Motor neuron (in vitro differentiated cells): ENCODE measurements around the gene FAM131B. TPM values are rescaled to one million over a fixed set of nuclear protein-coding genes. Genes with fewer than 3 reads are reported as not detected.
A peak's percentile ranks its signal among the peaks of the same experiment; 100 is the strongest.
"Not testable (repeated sequence)": the region's sequence is repeated elsewhere in the genome, so short reads cannot be mapped to it uniquely, and the experiment has no call there.

Experiments used
- ATAC-seq, 8 experiments: fragments of 200-7000 bp; cut with Tn5 transposase; replicated peaks in 6 of 8; 2 replicates each; pipeline ENCODE4 v1.8.0; 2021; ENCODE audit warnings: mild to moderate bottlenecking in 8 of 8, moderate library complexity in 8 of 8
- H3K27ac ChIP-seq, 2 donors: fragments of 250-450 bp; sonication (Bioruptor Pico); 2 replicates each; pipeline ENCODE4 v1.9.0; 2021; ENCODE audit warnings: antibody characterized with exemption in 2 of 2, mild to moderate bottlenecking in 2 of 2, moderate library complexity in 1 of 2
- H3K4me1 ChIP-seq, 2 donors: fragments of 250-450 bp; sonication (Bioruptor Pico); replicated peaks in 1 of 2; 2 replicates each; pipeline ENCODE4 v1.6.1; 2021; ENCODE audit warnings: antibody characterized with exemption in 2 of 2, mild to moderate bottlenecking in 2 of 2, moderate library complexity in 1 of 2
- H3K4me3 ChIP-seq, 5 donors: fragments of 250-450 bp; sonication (Bioruptor Pico); 2 replicates each; pipeline ENCODE4 v1.9.0; 2021; ENCODE audit warnings: antibody characterized with exemption in 5 of 5, mild to moderate bottlenecking in 5 of 5, moderate library complexity in 4 of 5
- WGBS, 10 experiments: fragments of 450-650 bp; shearing (Covaris generic); methylation state at CpG; one replicate each; pipeline ENCODE4 v1.0.0; 2022; 5-methylcytosine and 5-hydroxymethylcytosine counted together
- in situ Hi-C, 9 experiments: fragments of 400-800 bp; cut with MboI; loops; one replicate each; pipeline ENCODE4 v1.15.0; 2021; ENCODE audit warnings: low sequenced_read_pairs in 9 of 9, low pct_unique_long_range_greater_than_20kb in 2 of 9; ENCODE audit not compliant: unreplicated experiment in 9 of 9
- total RNA-seq, 8 experiments: library from RNA; unstranded; fragments of 300-600 nt; gene quantifications; 2 replicates each; pipeline versions ENCODE4 v1.2.3 to v1.2.4, GENCODE V29; 2022

The FAM131B gene
- total RNA-seq, 8 experiments from 2014 or later: 0.22 to 49.1 (median 34.2) TPM

GRCh38 chr7:143392875-143393266 lies 30.4 kb upstream of the FAM131B start:
- WGBS, 10 experiments: 83 to 100% (median 100%) methylated on average over 1 to 4 of the region's 6 CpGs; no CpG with 5 or more reads in 7 of the 10 experiments
- peak in 1 of 8 experiments; percentile 0 for ATAC-seq
- H3K27ac ChIP-seq: no peak overlapping the region
- peaks cover 0 to 11% of the 10 kb centered on the region in 2 donors for H3K4me1 ChIP-seq
- in situ Hi-C loops: loop anchor here in 1 of 9 experiments (25.0 kb wide), 1 partner anchor 106 kb away; the partner anchor contains the start of genes CASP2 and TMEM139
- no peak overlapping the region for H3K4me3 ChIP-seq

- 100% methylated on average over 1 to 2 of the region's 8 CpGs; no CpG with 5 or more reads in 8 of the 10 experiments for WGBS, 10 experiments
- H3K4me1 ChIP-seq: peaks cover 0 to 11% of the 10 kb centered on the region in 2 donors
- not testable (repeated sequence) for H3K4me3 ChIP-seq, ATAC-seq, H3K27ac ChIP-seq
- in situ Hi-C loops: loop anchor here in 1 of 9 experiments (25.0 kb wide), 1 partner anchor 105 kb away; the partner anchor contains the start of genes CASP2 and TMEM139
These were observed 29.9 kb upstream of the FAM131B start for GRCh38 chr7:143392427-143392826.

GRCh38 chr7:143391462-143392404 lies 29.2 kb upstream of the FAM131B start:
- H3K4me3 ChIP-seq: no peak overlapping the region
- peak in 3 of 8 experiments; percentile 1 to 18 (median 3) for ATAC-seq
- in situ Hi-C loops: loop anchor here in 1 of 9 experiments (25.0 kb wide), 1 partner anchor 104 kb away; the partner anchor contains the start of genes CASP2 and TMEM139
- H3K4me1 ChIP-seq: peaks cover 6 to 11% of the 10 kb centered on the region in 2 donors
- WGBS, 10 experiments: 0 to 95% (median 76%) methylated on average over 1 to 17 of the region's 24 CpGs; no CpG with 5 or more reads in 1 of the 10 experiments
- H3K27ac ChIP-seq: no peak overlapping the region

- ATAC-seq: no peak
- no peak overlapping the region for H3K27ac ChIP-seq
- in situ Hi-C loops: loop anchor here in 1 of 9 experiments (25.0 kb wide), 1 partner anchor 104 kb away; the partner anchor contains the start of genes CASP2 and TMEM139
- no peak overlapping the region for H3K4me3 ChIP-seq
- WGBS, 10 experiments: 80% methylated on average over 1 of the region's 9 CpGs; no CpG with 5 or more reads in 9 of the 10 experiments
- H3K4me1 ChIP-seq: peaks cover 8% of the 10 kb centered on the region in 2 donors
These were observed 28.3 kb upstream of the FAM131B start for GRCh38 chr7:143390773-143391317.

- 60 to 100% (median 84%) methylated on average over 1 to 7 of the region's 10 CpGs; no CpG with 5 or more reads in 4 of the 10 experiments for WGBS, 10 experiments
- Histone ChIP-seq H3K4me1 (peaks cover 2 to 8% of the 10 kb centered on the region in 2 donors), H3K27ac (no peak overlapping the region), H3K4me3 (no peak overlapping the region)
- ATAC-seq: peak in 1 of 8 experiments; percentile 0
- in situ Hi-C loops: loop anchor here in 1 of 9 experiments (25.0 kb wide), 1 partner anchor 103 kb away; the partner anchor contains the start of genes CASP2 and TMEM139
These were observed 27.7 kb upstream of the FAM131B start for GRCh38 chr7:143390104-143390772.

GRCh38 chr7:143389316-143390103 lies 27.0 kb upstream of the FAM131B start:
- WGBS, 10 experiments: 97 to 100% (median 100%) methylated on average over 1 to 7 of the region's 15 CpGs; no CpG with 5 or more reads in 4 of the 10 experiments
- Histone ChIP-seq H3K4me3 (no peak overlapping the region), H3K27ac (no peak overlapping the region), H3K4me1 (peaks cover 0 to 8% of the 10 kb centered on the region in 2 donors)
- no peak for ATAC-seq
- in situ Hi-C loops: loop anchor here in 1 of 9 experiments (25.0 kb wide), 1 partner anchor 102 kb away; the partner anchor contains the start of genes CASP2 and TMEM139

GRCh38 chr7:143388491-143389101 lies 26.1 kb upstream of the FAM131B start:
- no peak for ATAC-seq
- Histone ChIP-seq H3K4me1 (peaks cover 0 to 8% of the 10 kb centered on the region in 2 donors), H3K27ac (no peak overlapping the region), H3K4me3 (no peak overlapping the region)
- 80 to 100% (median 96%) methylated on average over 1 to 9 of the region's 28 CpGs; no CpG with 5 or more reads in 4 of the 10 experiments for WGBS, 10 experiments
- in situ Hi-C loops: loop anchor here in 1 of 9 experiments (25.0 kb wide), 1 partner anchor 101 kb away; the partner anchor contains the start of genes CASP2 and TMEM139

GRCh38 chr7:143388051-143388450 lies 25.5 kb upstream of the FAM131B start:
- in situ Hi-C loops: loop anchor here in 1 of 9 experiments (25.0 kb wide), 1 partner anchor 101 kb away; the partner anchor contains the start of genes CASP2 and TMEM139
- Histone ChIP-seq H3K27ac (peak overlapping the region in 1 of 2 donors; percentile 26), H3K4me3 (no peak overlapping the region), H3K4me1 (peaks cover 0 to 8% of the 10 kb centered on the region in 2 donors)
- WGBS, 10 experiments: 80 to 90% methylated on average over 1 to 4 of the region's 10 CpGs; no CpG with 5 or more reads in 8 of the 10 experiments
- ATAC-seq: no peak

- peak in 5 of 8 experiments; percentile 2 to 33 (median 10) for ATAC-seq
- in situ Hi-C loops: loop anchor here in 1 of 9 experiments (25.0 kb wide), 1 partner anchor 100 kb away; the partner anchor contains the start of genes CASP2 and TMEM139
- Histone ChIP-seq H3K27ac (peak overlapping the region in 1 of 2 donors; percentile 26), H3K4me3 (no peak overlapping the region), H3K4me1 (peaks cover 5 to 10% of the 10 kb centered on the region in 2 donors)
- WGBS, 10 experiments: 80 to 96% methylated on average over 4 to 8 of the region's 23 CpGs; no CpG with 5 or more reads in 8 of the 10 experiments
These were observed 24.9 kb upstream of the FAM131B start for GRCh38 chr7:143387156-143387975.

- Histone ChIP-seq H3K4me3 (no peak overlapping the region), H3K27ac (no peak overlapping the region), H3K4me1 (peaks cover 7 to 15% of the 10 kb centered on the region in 2 donors)
- in situ Hi-C loops: loop anchor here in 1 of 9 experiments (25.0 kb wide), 1 partner anchor 99 kb away; the partner anchor contains the start of genes CASP2 and TMEM139
- WGBS, 10 experiments: 40 to 100% (median 86%) methylated on average over 1 to 12 of the region's 19 CpGs; no CpG with 5 or more reads in 4 of the 10 experiments
- ATAC-seq: peak in 1 of 8 experiments; percentile 28
These were observed 23.6 kb upstream of the FAM131B start for GRCh38 chr7:143385891-143386781.
